Activated CD4-positive, alpha-beta T cell treated with anti-CD3 and anti-CD28 coated beads, Interleukin-2, amount 10 ng/mL, durations not matched to agents 7 days and 5 days (primary cell): Measurements from ENCODE around the gene NPFFR2. TPM values are rescaled to one million over a fixed set of nuclear protein-coding genes. Genes with fewer than 3 reads are reported as not detected.

Source experiments
- CTCF ChIA-PET: fragments of 350-600 bp; sonication (Branson Sonifier 250); formaldehyde crosslinking; loops from one replicate; lab custom pipeline; 2021; ENCODE audit warnings: antibody characterized with exemption; lab: Charles Lee
- POLR2A ChIA-PET: fragments of 350-600 bp; sonication (Branson Sonifier 250); formaldehyde crosslinking; loops from one replicate; lab custom pipeline; 2021; ENCODE audit warnings: antibody characterized with exemption; lab: Charles Lee
- DNase-seq: peaks from one replicate; pipeline ENCODE4 v3.0.0-alpha.2; 2020
- H3K27ac Mint-ChIP-seq: one replicate; pipeline ENCODE4 v1.8.0; 2021; ENCODE audit warnings: mild to moderate bottlenecking, moderate library complexity, mixed read lengths
- H3K27me3 Mint-ChIP-seq: one replicate; pipeline ENCODE4 v1.8.0; 2021; ENCODE audit warnings: mixed read lengths
- H3K36me3 Mint-ChIP-seq: one replicate; pipeline ENCODE4 v1.8.0; 2021; ENCODE audit warnings: low read depth, mixed read lengths
- H3K4me1 Mint-ChIP-seq: one replicate; pipeline ENCODE4 v1.8.0; 2021; ENCODE audit warnings: mixed read lengths
- H3K4me3 Mint-ChIP-seq: one replicate; pipeline ENCODE4 v1.8.0; 2021; ENCODE audit warnings: mild to moderate bottlenecking, moderate library complexity, mixed read lengths
- H3K9me3 Mint-ChIP-seq: one replicate; pipeline ENCODE4 v1.8.0; 2021; ENCODE audit warnings: mixed read lengths
- total RNA-seq, 2 experiments: library from RNA; stranded (reverse); gene quantifications; one replicate each; pipeline ENCODE4 v1.2.3, GENCODE V29; 2021

The NPFFR2 gene
- total RNA-seq, result not detected

DNA sequence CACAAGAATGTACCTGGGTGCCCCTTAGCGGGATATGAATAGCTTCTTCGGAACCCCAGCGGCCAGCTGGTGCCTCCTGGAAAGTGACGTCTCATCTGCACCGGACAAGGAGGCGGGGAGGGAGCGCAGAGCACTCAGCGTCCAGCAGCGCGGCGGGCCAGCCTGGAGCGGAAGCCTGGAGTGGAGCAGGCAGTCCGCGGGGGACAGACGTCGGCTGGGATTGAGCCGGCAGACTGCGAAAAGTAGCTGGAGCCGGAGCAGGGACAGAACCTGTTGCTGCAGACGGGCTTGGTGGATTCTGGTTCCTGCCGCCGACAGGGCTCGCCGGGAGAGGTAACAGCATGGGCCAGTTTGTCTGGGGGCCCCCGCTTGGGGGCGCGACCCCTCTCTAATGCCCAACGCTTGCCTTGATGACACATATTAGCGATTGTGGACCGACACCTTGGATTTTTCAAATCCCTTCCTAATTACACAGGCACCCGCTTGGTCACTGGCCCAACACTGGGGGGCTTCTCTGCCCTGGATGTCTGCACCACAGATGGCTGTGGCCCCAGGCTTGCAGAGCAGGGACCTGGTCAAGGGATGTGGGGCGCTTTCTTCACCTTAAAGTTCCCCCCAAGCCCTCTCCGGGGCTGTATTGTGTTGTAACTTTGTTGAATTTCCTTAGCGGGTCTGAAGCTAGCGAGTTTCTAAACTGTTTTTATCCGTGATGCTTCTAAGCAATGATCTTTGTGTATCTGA is at the start of gene NPFFR2:
NPFFR2 (plus strand) TSS at position 133 of the 741 bp plus-strand sequence. CDS start 96,592 bp downstream, outside the sequence.
- peaks cover 20% of the 10 kb centered on the region for H3K27me3 Mint-ChIP-seq
- H3K4me3 Mint-ChIP-seq, result no peak within 1 kb of the TSS
- no peaks in the 10 kb centered on the region for H3K36me3 Mint-ChIP-seq
- no peak for DNase-seq
- H3K9me3 Mint-ChIP-seq, result no peaks in the 10 kb centered on the region
- no peak within 1 kb of the TSS for H3K27ac Mint-ChIP-seq
- no peaks in the 10 kb centered on the region for H3K4me1 Mint-ChIP-seq
- ChIA-PET POLR2A (no interaction called here), CTCF (no interaction called here)

DNA sequence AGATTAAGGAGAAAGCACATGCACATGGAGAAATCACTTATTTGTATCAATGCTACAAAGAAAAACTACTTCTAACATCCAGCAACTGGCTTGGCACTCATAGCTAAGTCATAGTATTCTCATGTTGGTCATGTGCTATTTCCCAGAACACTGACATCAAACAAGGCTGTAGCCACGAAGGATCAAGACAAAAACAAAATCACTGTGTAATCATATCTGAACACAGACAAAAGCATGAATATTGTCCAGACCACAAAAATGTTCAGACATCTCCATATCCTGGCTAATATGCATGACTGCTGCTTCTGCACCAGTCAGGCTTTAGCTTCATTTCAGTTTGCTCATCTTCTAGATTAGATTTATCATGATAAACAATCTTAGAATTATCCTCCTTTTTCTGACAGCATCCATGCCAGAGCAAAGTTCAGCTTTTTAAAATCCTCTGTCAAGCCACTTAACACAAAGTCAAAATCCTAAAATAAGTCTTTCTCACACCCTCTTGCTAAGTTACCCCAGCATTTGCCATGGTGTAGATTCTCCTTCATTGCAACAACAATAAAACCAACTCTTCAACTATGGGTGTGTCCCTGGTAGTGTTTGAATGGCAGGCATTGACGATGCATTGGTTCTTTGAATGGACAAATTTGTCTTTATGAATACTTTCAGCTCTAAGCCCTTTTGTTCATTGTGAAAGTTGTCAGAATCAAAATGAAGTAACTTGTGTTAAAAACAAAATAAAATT is 39.1 kb upstream of the NPFFR2 start:
- ChIA-PET POLR2A (no interaction called here), CTCF (no interaction called here)
- no peak overlapping the region for H3K4me3 Mint-ChIP-seq
- H3K36me3 Mint-ChIP-seq, result no peaks in the 10 kb centered on the region
- DNase-seq, result no peak
- no peaks in the 10 kb centered on the region for H3K9me3 Mint-ChIP-seq
- no peaks in the 10 kb centered on the region for H3K4me1 Mint-ChIP-seq
- no peaks in the 10 kb centered on the region for H3K27me3 Mint-ChIP-seq
- H3K27ac Mint-ChIP-seq, result no peak overlapping the region

DNA sequence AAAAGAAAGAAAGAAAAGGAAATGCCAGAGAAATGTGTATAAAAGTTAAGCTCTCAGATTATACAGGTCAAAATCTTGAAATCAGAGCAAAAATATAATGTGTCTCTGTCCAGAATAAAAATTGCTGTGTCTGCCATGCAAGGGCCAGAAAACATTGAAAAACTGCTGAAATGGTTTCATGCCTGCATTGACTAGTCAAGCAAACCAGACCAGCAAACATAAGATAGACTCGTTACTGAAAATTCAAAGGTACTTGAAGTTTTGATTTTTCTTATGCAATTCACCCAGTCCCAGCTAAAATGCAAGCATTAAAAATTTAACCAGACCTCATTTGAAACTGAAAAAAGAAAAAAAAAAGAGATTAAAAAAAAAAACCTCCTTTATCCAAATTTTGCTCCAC is 37.2 kb upstream of the NPFFR2 start:
- CTCF ChIA-PET, result no interaction called here
- POLR2A ChIA-PET, result no interaction called here

DNA sequence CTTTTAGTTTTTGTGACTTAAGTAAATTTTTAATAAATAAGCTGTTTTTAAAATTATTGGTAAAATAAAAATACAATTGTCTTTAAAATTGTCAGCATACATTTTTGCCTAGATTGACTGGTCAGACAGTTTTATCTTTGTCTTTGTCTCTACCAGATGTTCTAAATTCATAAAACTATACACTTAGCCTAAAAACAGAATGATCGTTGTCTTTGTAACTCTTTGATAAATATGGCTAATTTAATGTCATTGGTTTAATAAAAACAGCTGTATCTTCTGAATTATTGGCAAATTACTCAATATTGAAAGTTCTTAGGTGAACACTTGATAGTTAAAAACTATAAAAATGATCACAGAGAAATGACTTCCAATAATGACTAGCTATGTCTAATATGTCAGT is 36.5 kb upstream of the NPFFR2 start:
- POLR2A ChIA-PET, result no interaction called here
- Mint-ChIP-seq H3K4me1 (no peaks in the 10 kb centered on the region), H3K36me3 (no peaks in the 10 kb centered on the region), H3K4me3 (no peak overlapping the region), H3K9me3 (no peaks in the 10 kb centered on the region), H3K27me3 (no peaks in the 10 kb centered on the region), H3K27ac (no peak overlapping the region)
- no peak for DNase-seq
- CTCF ChIA-PET, result interaction anchor here (1.1 kb wide), 1 partner anchor 26 kb away, joined by 3 read pairs; no protein-coding TSS in a partner anchor

More for the DNA sequence above, 37.2 kb upstream of the NPFFR2 start:
- Mint-ChIP-seq H3K36me3 (no peaks in the 10 kb centered on the region), H3K9me3 (no peaks in the 10 kb centered on the region), H3K4me1 (no peaks in the 10 kb centered on the region), H3K27ac (no peak overlapping the region), H3K4me3 (no peak overlapping the region), H3K27me3 (no peaks in the 10 kb centered on the region)
- no peak for DNase-seq

DNA sequence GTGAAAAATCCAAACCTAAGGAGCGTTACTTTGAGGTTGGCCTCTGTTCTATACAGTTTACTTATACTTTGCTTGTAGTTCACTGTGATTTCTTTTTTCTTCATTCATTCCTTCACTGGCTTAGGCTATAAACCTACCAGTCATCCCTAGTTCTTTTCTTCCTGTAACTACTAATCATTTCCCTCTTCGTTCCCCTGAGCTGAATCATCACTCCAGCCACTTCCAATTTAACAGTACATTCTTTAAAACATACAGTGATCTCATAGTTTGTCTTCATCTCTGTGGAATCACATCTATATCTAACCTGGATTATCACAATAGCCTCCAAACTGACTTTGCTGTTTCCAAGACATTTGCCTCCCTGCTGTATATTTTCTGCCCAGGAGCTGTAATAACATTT is 25.2 kb upstream of the NPFFR2 start:
- ChIA-PET POLR2A (no interaction called here), CTCF (no interaction called here)
- H3K27ac Mint-ChIP-seq, result no peak overlapping the region
- DNase-seq, result no peak
- no peaks in the 10 kb centered on the region for H3K9me3 Mint-ChIP-seq
- no peaks in the 10 kb centered on the region for H3K36me3 Mint-ChIP-seq
- no peaks in the 10 kb centered on the region for H3K27me3 Mint-ChIP-seq
- no peak overlapping the region for H3K4me3 Mint-ChIP-seq
- no peaks in the 10 kb centered on the region for H3K4me1 Mint-ChIP-seq

DNA sequence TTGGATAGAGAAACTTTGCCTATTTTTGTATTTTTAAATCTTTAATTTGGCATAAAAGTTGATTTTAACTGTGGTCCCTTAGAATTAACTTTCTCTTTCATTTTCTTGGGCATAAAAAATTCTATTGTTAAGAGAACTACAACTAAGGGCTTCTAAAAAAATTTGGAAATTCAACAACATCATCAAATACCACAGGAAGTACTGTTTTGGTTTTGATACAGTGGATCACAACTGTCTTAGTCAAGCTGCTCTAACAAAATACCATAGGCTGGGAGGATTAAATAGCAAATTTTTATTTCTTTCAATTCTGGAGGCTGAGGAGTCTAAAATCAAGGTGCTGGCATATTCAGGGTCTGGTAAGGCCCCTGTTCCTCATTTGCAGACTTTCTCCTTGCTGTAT is 19.9 kb upstream of the NPFFR2 start:
- H3K27me3 Mint-ChIP-seq, result no peaks in the 10 kb centered on the region
- CTCF ChIA-PET, result no interaction called here

DNA sequence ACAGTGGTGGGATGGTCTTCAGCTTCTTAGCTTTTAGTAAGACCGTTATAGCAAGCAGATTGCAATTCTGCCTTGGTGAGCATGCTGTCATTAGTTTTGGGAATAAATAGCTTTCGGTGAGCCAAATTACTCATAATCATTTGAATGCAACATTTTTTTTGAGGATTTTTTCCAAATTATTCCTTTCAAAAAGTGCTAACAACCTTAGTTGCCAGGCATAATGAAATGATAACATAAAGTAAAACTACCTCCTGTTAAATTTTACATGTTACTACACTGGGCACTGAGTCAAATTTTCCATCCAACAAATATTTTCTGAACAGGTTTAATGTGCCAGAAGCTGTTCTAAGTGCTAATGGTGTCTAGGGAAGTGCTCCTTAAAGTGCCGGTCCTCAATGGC is 15.8 kb upstream of the NPFFR2 start:
- CTCF ChIA-PET, result interaction anchor here (0.8 kb wide), 1 partner anchor 43 kb away, joined by 3 read pairs; no protein-coding TSS in a partner anchor
- Mint-ChIP-seq H3K27me3 (no peaks in the 10 kb centered on the region), H3K36me3 (no peaks in the 10 kb centered on the region), H3K27ac (no peak overlapping the region), H3K4me3 (no peak overlapping the region), H3K4me1 (no peaks in the 10 kb centered on the region), H3K9me3 (no peaks in the 10 kb centered on the region)
- DNase-seq, result no peak
- POLR2A ChIA-PET, result no interaction called here

More for the DNA sequence above, 19.9 kb upstream of the NPFFR2 start:
- no peaks in the 10 kb centered on the region for H3K36me3 Mint-ChIP-seq
- no peak overlapping the region for H3K27ac Mint-ChIP-seq
- no peak overlapping the region for H3K4me3 Mint-ChIP-seq
- H3K9me3 Mint-ChIP-seq, result no peaks in the 10 kb centered on the region
- POLR2A ChIA-PET, result no interaction called here
- no peak for DNase-seq
- no peaks in the 10 kb centered on the region for H3K4me1 Mint-ChIP-seq

DNA sequence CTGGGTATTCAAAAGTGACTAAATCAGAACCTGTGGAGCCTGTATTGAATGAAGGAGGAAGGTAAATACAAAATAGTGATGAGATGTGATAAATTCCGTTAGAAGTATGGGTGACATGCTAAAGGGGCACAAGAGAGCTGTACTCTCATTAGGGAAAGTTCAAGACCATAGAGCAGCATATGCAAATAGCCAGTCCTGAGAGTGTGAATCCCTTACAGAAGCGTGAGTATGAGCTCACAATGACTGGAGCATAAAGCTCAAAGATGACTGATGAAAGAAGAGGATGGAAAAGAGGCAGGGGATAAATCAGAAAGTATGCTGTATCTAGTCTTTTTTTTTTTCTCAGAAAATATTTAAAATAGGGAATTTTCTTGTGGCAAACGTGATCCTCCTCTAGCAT is 12.1 kb upstream of the NPFFR2 start:
- Mint-ChIP-seq H3K27me3 (no peaks in the 10 kb centered on the region), H3K4me3 (no peak overlapping the region), H3K9me3 (no peaks in the 10 kb centered on the region), H3K27ac (no peak overlapping the region), H3K4me1 (no peaks in the 10 kb centered on the region), H3K36me3 (no peaks in the 10 kb centered on the region)
- no peak for DNase-seq
- ChIA-PET CTCF (no interaction called here), POLR2A (no interaction called here)

DNA sequence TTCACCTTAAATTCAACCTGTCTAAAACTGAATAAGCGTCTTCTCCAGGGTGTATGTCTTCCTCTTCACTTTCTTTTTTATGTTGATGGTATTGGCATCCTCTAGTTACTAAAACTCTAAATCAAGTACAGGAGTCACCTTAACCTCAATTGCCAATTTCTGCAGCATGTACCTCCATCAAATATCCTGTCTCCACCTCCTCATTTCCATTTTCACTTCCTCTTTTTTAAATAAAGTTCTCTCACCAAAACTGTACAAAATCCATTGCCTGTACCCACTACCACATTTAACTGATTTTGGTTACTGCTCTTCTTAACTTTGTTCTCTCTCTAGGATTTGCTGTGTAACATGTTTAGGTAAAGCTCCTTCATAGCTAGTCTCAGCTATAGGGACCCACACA is 9.2 kb upstream of the NPFFR2 start:
- Mint-ChIP-seq H3K4me3 (no peak overlapping the region), H3K36me3 (no peaks in the 10 kb centered on the region), H3K27me3 (no peaks in the 10 kb centered on the region), H3K27ac (no peak overlapping the region), H3K9me3 (no peaks in the 10 kb centered on the region), H3K4me1 (no peaks in the 10 kb centered on the region)
- DNase-seq, result no peak
- CTCF ChIA-PET, result no interaction called here
- POLR2A ChIA-PET, result no interaction called here

DNA sequence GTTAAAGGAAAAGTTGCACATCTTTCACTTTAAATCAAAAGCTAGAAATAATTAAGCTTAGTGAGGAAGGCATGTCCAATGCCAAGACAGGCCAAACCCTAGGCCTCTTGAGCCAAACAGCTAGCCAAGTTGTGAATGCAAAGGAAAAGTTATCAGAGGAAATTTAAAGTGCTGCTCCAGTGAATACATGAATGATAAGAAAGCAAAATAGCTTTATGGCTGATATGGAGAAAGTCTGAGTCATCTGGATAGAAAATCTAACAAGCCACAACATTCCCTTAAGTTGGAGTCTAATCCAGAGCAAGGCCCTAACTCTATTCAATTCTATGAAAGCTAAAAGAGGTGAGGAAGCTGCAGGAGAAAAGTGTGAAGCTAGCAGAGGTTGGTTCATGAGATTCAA is 23.8 kb downstream of the NPFFR2 start:
- no peak for DNase-seq
- Mint-ChIP-seq H3K36me3 (no peaks in the 10 kb centered on the region), H3K27ac (no peak overlapping the region), H3K9me3 (no peaks in the 10 kb centered on the region), H3K27me3 (no peaks in the 10 kb centered on the region), H3K4me1 (no peaks in the 10 kb centered on the region), H3K4me3 (no peak overlapping the region)
- CTCF ChIA-PET, result interaction anchor here (0.6 kb wide), 1 partner anchor 133 kb away, joined by 3 read pairs; no protein-coding TSS in a partner anchor
- POLR2A ChIA-PET, result no interaction called here

DNA sequence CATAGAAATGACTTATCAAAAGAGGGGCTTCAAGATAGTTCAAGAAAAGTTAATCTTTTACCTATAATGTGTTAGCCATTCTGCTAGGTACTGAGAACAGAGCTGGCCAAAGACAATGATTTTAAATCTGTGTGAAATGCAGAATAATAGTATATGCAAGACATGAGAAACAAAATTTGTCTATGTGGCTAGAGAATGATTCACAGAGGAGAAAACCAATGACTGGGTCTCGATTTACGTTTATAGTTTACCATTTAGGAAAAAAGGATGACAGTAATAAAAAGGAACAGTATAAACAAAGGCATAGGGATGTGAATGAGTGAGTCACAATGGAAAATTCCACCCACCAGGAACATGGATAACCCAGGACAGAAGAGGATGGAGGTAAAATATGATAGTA is 31.9 kb downstream of the NPFFR2 start:
- no peak overlapping the region for H3K27ac Mint-ChIP-seq
- CTCF ChIA-PET, result no interaction called here
- no peaks in the 10 kb centered on the region for H3K27me3 Mint-ChIP-seq
- POLR2A ChIA-PET, result no interaction called here
- no peak overlapping the region for H3K4me3 Mint-ChIP-seq
- H3K36me3 Mint-ChIP-seq, result no peaks in the 10 kb centered on the region
- H3K9me3 Mint-ChIP-seq, result no peaks in the 10 kb centered on the region
- no peak for DNase-seq
- no peaks in the 10 kb centered on the region for H3K4me1 Mint-ChIP-seq

DNA sequence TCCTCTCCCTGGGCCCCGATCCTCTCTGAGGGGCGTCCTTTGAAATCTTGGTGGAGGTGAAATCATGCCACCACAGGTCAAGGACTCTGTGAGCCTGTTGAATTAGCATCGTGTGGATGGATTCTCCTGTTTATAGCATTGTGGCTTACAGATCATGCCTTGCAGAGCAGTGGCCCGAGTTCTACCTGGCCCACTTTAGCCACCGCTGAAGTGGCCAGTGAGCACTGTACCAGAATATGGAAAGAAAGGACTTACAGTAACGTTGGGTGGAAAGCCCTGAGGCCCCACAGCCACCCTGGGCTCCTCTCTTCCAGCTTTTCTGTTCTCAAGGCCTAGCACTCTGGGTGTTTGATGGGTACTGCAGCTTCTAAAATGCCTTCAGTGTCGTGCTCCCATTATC is 35.3 kb downstream of the NPFFR2 start:
- ChIA-PET CTCF (no interaction called here), POLR2A (no interaction called here)
- no peaks in the 10 kb centered on the region for H3K36me3 Mint-ChIP-seq
- H3K27ac Mint-ChIP-seq, result no peak overlapping the region
- H3K4me3 Mint-ChIP-seq, result no peak overlapping the region
- H3K27me3 Mint-ChIP-seq, result no peaks in the 10 kb centered on the region
- DNase-seq, result no peak
- no peaks in the 10 kb centered on the region for H3K4me1 Mint-ChIP-seq
- no peaks in the 10 kb centered on the region for H3K9me3 Mint-ChIP-seq

DNA sequence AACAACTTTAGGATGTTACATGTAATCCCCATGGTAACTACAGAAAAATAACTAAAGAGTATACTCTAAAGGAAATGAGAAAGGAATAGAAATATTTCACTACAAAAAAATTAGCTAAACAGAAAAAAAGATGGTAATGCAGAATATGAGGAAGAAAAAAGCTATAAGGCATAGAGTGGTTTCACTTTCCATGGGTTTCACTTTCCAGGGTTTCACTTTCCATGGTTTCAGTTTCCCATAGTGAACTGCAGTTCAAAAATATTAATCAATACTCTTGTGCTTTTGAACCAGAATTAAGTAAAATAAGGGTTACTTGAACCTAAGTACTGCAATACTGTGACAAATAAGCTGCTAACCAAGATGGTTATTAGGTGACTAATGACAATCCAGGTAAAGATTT is 42.0 kb downstream of the NPFFR2 start:
- Mint-ChIP-seq H3K4me1 (no peaks in the 10 kb centered on the region), H3K36me3 (no peaks in the 10 kb centered on the region), H3K9me3 (no peaks in the 10 kb centered on the region), H3K27me3 (no peaks in the 10 kb centered on the region), H3K27ac (no peak overlapping the region), H3K4me3 (no peak overlapping the region)
- DNase-seq, result no peak
- ChIA-PET CTCF (no interaction called here), POLR2A (no interaction called here)
